GM18870 (cell line): ENCODE results near the gene UQCRC1.

Experiments
- ATAC-seq: cut with Tn5 transposase; IDR thresholded peaks from one replicate; pipeline ENCODE4 v1.9.1; 2021; ENCODE audit warnings: moderate library complexity; ENCODE audit not compliant: unreplicated experiment

UQCRC1 gene

DNA sequence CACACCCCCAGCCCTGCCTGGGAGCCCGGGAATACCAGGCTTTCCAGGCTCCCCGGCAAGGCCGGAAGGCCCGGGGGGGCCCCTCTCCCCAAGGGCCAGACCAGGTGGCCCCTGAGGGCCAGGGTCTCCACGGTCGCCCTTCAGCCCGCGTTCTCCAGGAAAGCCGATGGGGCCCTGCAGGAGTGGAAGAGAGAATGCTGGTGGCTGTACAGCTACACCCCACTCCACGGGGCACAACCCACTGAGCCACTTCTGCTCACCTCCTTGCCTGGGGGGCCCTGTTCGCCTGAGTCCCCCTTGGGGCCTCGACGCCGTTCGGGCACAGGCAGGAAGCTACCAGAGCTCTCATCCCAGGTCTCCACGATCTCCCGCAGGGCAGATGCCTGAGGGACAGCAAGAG is 34.1 kb downstream of the UQCRC1 start:
- ATAC-seq = no peak

- no peak for ATAC-seq
These were observed 35.4 kb downstream of the UQCRC1 start for GRCh38 chr3:48573973-48574585.

DNA sequence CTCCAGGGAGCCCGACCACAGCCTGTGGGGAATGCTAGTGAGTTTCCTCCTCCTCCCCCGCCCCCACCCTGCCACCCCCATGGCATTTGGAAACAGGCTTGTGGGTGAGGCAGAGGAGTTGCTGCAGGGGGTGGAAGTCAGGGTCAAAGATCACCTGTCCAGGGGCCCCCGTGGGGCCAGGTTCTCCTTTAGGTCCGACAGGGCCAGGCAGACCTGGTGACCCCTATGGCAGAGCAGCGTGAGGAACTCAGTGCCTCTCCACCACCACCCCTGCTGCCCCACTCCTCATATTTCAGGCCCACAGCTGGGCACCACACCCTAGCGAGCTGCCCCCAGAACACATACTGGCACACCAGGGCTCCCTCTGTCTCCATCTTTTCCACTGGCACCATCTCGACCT is 36.9 kb downstream of the UQCRC1 start:
- ATAC-seq = no peak

DNA sequence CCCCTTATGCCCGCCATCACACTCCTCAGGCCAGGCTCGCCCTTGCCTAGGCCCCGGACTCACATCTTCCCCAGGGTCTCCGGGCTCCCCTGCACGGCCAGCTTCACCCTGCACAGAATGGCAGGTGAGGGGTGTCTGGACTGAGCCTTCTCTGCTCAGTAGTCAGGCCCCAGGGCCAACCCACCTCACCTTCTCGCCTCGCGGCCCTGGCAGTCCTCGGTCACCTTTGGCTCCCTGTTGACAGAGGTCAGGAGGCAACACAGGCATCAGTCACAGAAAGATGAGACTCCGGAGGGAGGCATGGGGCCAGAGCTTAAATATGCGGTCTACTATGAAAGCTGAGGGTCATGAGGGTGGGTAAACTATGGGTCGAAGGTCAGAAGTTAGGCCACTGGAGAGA is 37.5 kb downstream of the UQCRC1 start:
- no peak for ATAC-seq

DNA sequence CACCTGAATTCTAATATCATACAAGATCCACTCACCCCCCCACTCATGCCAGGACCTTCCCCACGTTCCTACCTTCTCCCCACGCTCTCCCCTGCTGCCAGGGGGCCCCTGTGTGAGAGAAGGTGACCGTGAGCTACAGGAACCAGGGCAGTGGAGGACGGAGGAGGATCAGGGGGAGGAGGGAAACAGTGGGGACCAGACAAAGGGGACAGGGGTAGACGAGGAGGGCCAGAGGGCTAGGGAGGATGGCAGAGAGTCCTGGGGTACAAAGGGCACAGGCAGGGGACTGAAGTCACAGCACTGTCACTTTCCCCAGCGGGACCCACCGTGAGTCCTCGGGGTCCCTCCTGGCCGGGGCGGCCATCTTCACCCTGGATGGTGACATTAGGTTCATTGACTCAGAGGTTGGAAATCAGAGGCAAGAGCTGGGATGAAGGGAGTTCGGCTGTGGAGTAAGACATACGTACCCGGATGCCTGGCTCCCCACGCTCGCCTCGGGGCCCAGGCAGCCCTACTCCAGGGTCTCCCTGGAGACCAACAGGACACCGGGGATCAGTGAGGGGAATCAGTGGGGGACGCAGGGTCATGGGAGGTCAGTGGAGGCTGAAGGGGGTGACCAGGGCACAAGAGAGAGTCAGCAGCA is 39.5 kb downstream of the UQCRC1 start:
- ATAC-seq = no peak

DNA sequence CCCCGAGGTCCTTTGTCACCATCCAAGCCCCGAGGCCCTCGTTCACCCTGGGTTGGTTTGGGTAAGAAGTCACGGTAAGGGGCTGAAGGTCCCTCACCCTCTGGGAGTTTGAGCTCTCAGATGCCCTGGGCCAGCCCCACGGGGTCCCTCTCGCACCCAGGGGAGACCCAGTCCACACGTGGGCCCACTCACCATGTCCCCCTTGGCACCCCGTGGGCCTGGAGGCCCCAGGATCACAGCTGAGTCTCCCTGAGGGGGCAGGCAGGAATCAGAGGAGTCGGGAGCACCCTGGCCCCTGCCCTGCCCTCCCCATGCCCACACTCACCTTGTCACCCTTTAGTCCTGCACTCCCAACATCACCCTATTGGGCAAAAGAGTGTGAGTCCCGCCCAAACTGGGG is 40.0 kb downstream of the UQCRC1 start:
- ATAC-seq = no peak

DNA sequence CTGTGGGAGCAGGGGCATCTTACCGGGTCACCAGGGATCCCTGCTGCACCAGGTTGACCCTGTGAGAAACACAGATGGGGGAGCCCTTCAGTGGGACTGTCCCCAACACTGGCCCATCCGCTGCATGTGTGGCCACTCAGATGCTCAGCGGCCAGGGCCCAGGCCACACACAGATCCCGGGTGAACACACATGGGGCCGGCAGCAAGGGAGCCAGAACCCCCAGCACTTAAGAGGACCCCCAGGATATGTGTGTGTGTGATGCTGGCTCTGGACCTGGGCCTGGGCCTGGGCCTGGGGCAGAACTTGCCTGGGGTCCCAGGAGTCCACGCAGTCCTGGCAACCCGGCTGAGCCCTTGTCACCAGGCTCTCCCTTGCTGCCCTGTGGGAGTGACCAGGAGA is 41.0 kb downstream of the UQCRC1 start:
- no peak for ATAC-seq

DNA sequence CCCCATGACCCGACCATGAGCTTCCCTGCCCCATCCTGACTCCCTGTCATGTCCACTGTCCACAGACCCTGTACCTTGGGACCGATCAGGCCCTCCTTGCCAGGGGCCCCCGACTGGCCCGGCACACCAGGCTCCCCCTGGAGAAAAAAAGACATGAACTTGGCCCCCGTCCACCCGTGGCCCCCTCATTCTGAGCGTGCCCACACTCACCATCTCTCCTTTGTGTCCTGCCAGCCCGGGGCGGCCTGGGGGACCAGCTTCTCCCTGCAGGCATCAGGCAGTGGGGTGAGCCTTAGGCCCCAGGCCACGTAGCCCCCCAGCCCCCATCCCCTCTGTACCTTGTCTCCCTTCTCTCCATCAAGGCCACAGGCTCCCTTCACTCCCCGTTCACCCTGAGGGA is 41.9 kb downstream of the UQCRC1 start:
- no peak for ATAC-seq

DNA sequence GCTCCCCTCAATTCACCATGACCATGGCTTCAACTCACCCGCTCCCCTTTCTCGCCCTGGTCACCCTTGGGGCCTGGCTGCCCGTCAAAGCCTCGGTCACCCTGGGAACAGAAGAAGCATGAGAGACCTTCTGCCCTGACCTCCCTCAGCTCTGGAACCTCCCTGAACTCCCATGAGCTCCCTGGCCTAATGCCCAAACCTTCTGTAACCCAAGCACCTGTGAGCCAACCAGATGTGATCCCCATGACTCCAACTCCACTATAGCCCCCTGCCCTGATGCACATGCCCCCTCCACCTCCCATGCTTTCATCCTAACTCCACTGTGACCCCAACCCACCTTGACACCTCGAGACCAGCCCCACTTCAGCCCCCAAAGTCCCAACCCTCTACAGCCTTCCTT is 42.4 kb downstream of the UQCRC1 start:
- ATAC-seq = no peak

GRCh38 chr3:48566401-48566760 is 43.1 kb downstream of the UQCRC1 start:
- ATAC-seq = no peak

- ATAC-seq = no peak
These were observed 43.6 kb downstream of the UQCRC1 start for GRCh38 chr3:48565591-48566400.

DNA sequence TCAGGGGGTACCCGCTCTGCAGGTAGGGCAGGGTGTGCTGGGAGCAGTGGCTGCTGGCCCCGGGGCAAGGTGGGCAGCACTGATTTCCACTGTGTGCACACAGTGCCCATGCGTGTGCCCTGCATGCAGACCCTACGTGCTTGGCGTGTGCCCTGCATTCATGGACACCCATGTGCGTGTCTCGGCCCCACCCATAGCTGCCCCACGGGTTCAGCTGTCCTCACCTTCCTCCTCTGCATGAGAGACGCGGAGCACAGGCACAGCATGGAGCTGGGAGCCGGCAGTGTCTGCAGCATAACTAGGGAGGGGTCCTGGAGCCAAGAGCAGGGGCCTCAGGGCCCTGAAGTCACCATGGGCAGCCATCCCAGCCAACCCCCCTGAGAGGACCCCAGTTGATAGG is 44.3 kb downstream of the UQCRC1 start:
- no peak for ATAC-seq

DNA sequence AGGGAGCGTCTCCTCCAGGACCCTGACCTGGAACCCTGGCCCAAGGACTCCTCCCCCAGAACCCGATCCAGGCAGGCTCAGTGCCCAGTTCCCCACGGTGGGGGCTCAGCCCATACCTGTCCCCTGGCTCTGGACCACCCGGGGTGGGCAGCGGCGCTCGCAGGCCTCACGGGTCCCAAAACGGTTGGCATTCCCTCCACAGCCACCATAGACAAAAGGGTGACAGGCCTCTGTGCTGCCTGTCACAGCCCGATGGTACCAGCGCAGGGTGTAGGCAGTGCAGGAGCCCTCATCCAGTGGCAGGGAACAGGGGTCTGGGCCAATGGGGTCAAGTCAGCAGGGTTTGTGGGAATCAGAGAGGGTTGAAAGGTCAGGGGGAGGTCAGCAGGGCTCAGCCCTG is 44.8 kb downstream of the UQCRC1 start:
- no peak for ATAC-seq

DNA sequence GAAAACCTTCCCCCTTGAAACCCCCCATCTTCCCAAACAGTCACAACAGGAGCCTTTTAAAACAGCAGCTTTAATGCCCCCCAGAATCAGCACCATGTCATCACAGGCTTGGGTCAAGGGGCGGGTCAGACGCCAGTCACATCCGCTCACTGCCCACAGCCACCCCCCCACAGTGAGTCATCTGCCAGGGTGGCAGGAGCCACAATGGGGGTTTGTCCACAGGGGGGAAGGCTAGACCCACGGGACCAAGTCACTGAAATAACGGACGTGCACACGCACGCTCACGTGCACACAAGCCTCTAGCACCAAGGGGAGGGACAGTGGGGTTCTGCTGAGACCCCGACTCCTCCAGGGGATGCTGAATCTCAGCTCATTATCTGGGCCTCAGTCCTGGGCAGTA is 45.4 kb downstream of the UQCRC1 start:
- no peak for ATAC-seq

DNA sequence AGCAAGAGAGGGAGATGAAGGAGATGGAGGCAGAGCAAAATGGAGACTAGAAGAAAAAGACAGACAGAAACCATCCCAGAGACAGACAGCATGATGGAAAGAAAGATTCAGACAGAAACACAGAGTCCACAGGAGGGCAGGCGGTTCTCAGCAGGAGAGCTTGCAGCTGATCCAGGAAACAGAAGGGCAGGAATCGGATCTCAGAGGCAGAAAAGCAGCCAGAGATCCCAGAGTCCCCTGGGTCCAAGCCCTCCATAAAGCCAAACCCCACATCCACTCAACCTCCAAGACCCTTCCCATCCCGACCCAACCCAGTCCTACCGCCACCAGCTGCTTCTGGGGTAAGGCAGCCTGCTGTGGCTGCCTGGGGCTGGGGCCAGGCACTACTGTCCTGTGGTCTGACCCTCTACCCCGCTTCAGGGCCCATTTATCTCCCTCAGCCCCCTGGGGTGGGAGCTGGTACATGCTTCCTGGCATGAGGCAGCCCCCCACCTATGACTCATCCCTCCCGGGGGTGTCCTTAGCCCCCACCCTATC is 46.0 kb downstream of the UQCRC1 start, which contains the start of gene UCN2:
UCN2 (minus strand) TSS at position 400 of the 537 bp plus-strand sequence. CDS start 657 bp downstream, outside the sequence.
- no peak for ATAC-seq

- no peak for ATAC-seq
These were observed 46.9 kb downstream of the UQCRC1 start for GRCh38 chr3:48562367-48563095.

- ATAC-seq = no peak
These were observed 48.3 kb downstream of the UQCRC1 start for GRCh38 chr3:48561045-48561736.

DNA sequence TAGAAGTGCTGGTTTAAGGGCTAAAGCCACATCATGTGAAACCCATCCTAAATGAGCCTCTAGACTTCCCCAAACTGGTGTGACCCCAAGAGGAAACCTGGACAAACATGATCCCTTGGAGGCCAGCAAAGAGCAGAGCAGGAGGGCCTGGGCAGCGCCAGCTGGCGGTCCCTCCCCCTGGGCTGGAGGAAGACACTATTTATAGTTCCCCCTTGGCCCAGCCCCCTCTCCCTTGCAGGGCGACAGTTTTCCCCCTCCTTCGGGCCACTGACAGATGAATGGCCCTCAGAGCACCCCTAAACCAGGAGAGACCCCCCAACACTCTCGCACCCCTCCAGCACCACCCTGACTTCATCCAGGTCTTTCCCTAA is 48.8 kb downstream of the UQCRC1 start:
- ATAC-seq = no peak

DNA sequence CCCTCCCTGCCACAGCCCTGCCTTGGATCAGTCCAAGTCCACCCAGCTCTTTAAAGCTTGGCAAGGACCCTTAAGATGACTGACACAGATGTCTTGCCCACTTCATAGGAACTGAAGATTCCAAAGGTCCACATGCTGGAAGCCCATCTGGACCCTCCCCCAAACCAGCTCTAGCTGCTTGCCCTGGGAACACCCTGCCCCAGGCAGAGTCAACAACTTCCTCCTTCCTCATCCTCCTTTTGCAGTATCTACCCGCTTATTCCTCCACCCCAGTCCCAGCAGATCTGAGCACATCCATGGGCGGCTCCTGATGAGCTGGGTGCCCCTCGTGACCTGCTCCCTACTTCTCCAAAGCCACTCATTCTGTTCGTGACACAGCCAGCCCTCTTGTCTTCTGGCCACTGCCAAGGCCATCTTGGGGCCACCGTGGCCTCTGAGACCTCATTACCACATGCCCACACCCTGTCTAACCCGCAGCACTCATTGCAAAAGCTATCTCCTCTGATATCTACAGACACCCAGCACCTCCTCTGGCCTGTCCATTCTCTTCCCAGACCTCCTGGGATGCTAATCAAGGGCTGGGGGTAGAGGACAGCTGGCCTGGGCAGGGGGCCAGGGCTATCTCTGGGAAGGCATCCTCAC is 50.8 kb downstream of the UQCRC1 start:
- ATAC-seq = no peak
